A375 (cell line): ENCODE data around the gene ERBB3. TPM values are rescaled to one million over a fixed set of nuclear protein-coding genes. Genes with fewer than 3 reads are reported as not detected.

Experiments used
- total RNA-seq: library from RNA; depleted of rRNA; stranded (reverse); fragments of >200 nt; shearing (Covaris generic); gene quantifications from 2 replicates; pipeline ENCODE4 v1.2.3, GENCODE V29; 2014; rRNA removed

ERBB3 gene
- total RNA-seq = 156 and 173 TPM in 2 replicates

DNA sequence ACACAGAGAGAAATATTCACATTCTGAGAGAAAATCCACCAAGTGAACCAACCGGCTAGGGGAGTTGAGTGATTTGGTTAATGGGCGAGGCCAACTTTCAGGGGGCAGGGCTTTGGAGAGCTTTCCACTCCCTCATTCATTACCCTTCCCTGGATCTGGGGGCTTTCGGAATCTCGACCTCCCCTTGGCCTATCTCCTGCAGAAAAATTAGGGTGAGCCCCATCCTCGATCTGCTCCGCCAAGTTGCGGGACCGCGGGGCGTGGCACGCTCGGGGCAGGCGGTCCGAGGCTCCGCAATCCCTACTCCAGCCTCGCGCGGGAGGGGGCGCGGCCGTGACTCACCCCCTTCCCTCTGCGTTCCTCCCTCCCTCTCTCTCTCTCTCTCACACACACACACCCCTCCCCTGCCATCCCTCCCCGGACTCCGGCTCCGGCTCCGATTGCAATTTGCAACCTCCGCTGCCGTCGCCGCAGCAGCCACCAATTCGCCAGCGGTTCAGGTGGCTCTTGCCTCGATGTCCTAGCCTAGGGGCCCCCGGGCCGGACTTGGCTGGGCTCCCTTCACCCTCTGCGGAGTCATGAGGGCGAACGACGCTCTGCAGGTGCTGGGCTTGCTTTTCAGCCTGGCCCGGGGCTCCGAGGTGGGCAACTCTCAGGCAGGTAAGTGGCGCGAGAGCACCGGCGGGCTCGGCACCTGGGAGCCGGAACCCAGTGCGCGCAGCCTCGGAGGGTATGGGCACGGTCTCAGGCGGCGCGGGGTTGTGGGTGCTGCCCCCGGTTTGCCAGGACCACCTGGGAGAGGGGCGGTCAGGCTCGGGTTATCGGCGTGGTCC lies at the start of gene ERBB3:
Gene ERBB3, plus strand, starts transcription at position 443 of the 833 bp plus-strand sequence. Its CDS starts 136 bp downstream, at position 579.

DNA sequence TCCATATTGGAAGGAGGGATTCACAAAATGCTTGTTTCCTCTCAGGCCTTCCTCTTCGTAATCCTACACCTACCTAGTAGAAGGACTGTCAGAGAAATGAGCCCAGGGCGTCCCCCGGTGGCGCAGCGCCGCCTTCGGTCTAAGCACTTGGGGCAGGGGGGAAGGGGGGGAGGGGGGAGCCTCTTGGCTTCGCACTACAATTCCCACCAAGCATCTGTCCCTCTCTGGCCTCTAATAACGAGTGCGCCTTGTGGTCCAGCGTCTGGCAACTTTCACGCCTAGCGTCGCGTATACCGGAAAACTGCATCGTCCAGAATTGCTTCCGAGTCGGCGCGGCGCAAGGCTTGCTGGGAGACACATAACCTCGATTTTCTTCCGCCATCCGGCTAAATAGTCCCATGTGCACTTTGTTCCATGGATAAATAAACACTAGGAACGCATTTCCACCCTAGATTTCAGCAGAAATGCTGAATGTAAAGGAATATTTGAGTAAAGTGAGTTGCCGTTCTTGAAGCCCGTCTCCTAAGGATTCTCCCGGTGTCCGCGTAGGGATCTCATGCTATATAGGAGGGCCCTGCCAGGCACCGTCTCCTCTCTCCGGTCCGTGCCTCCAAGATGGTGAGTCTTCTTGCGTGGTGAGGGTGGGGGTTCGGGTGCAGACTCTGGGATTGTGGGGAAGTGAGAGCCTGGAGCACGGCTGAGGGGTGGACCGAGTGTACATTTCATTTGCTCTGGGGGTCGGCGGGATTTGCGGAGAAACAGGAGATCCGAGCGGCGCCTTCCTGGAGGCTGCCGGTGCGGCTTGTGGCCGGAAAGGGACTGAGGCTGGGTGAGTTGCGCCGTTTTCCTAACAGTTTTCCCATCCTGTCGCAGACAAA lies 38.2 kb upstream of the ERBB3 start, which contains the start of gene RPS26:
Gene RPS26, plus strand, starts transcription at position 367 of the 878 bp plus-strand sequence. Its CDS starts 249 bp downstream, at position 616.

DNA sequence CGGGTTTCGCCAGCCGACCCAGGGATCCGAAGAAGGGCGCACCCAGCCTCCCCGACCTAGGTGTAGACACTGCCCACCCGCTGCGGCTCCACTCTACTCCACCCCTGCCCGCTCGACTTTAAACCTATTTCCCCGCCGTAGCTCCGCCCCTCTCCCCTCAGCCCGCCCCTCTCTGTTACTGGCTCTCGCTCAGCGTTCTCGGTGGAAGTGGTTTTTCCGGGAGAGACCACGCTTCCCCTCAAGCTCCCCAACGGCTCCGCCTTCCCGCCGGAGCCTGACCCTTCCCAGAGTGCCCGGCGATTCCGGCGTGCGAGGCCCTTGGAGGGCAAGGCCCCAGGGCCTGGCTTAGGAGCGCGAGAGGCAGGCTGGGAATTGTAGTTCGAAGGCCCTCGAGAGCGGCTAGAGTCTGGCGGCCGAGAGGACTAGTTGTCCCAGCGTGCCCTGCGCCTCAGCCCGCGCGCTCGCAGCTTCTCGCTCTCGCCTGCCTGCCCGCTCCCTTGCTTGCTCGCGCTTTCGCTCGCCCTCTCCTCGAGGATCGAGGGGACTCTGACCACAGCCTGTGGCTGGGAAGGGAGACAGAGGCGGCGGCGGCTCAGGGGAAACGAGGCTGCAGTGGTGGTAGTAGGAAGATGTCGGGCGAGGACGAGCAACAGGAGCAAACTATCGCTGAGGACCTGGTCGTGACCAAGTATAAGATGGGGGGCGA lies 24.3 kb downstream of the ERBB3 start, which contains the start of gene PA2G4:
Gene PA2G4, plus strand, starts transcription at position 451 of the 706 bp plus-strand sequence. Its CDS starts 179 bp downstream, at position 630.

DNA sequence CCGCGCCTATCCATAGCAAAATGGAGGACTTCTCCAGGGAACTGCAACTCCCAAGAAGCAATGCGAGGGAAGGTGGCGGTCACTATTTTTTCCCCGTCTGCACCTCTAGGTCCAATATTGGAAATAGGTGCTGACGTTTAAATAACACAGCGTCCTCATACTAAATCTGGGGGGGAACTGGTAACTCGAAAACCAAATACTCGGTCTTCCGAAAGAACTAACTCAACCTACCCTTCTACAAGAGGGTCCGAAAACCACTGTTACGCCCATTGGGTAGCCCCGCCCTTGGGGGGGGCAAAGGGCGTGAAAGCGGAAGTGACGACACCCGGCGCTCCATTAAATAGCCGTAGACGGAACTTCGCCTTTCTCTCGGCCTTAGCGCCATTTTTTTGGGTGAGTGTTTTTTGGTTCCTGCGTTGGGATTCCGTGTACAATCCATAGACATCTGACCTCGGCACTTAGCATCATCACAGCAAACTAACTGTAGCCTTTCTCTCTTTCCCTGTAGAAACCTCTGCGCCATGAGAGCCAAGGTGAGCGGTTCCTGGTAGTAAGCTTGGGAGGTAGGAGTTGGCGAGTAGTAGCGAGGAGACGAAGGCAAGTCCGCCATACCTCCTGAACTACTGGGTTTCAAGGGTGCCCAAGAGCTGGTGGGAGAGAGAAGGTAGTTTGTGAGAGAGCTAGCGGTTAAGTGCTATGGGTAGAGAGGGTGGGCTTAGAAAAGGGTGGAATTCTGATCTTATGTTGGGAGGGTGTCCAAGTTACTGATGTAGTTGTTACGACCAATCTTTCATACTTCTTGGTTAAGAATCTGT lies 36.5 kb downstream of the ERBB3 start, which contains the start of gene RPL41:
Gene RPL41, plus strand, starts transcription at position 367 of the 815 bp plus-strand sequence.

DNA sequence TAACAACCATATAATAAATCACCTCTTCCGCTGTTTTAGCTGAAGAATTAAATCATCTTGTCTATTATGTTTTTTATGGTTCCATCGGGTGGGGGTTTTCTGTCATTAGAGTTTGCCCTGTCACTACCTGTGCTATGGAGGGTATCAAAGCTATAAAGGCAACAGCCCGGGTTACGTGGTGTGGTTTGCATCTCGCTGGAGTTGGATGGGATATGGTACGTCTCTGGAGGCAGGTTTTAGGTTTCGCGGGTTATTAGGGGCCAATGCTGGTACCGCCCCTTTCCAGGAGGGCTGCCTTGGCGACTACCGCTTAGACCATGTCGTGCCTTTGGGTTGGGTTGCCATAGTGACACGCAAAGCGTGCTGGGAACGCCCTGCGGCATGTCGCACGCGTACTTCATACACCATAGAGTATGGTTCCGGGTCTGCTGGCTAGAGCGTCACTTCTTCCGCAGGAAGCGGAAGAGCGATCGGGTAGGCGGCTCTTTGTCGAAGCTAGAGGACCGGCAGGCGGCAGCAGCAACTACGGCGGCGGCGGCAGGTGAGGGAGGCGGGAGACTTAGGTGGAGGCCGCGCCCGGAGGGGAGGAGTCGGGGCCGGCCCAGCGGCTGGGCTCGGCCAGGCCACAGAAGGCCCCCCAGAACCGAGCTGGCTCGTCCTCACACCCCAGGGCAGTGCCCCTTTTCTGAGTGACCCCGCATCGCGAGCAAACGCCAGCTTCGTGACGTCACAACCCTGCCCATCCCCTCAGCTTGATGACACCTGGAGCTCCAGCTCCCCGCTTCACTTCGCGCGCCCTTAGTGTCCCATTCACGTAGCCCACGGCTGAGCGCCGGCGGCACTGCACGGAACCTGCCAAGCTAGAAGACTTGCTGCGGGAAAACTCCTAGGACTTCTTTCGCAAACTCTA lies 38.1 kb downstream of the ERBB3 start, which contains the start of gene ZC3H10:
Gene ZC3H10, plus strand, starts transcription at position 489 of the 910 bp plus-strand sequence. CDS start 2,297 bp downstream, outside the sequence.

DNA sequence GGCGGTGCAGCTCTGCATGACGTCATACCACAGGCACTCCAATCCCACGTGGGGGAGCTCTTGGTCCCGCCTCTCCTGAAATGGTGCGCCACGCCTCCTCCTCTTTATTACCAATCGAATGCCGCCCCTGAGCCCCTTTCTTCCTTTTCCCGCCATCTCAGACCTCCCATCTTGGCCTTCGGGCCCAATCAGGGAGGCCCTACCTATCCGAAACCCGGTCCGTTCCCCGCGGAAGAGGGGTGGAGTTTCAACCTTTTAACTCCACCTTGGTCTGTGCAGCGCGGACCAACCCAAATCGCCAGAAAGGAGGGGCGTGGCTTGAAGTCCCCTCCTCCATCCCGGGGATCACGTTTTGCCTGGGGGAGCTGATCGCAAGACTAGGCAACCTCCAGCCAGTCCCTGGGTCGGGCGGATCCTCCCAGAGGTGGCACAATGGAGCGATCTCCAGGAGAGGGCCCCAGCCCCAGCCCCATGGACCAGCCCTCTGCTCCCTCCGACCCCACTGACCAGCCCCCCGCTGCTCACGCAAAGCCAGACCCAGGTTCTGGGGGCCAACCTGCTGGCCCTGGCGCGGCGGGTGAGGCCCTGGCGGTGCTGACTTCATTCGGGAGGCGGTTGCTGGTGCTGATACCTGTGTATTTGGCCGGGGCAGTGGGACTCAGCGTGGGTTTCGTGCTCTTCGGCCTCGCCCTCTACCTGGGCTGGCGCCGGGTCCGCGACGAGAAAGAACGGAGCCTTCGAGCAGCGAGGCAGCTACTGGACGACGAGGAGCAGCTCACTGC lies 48.1 kb downstream of the ERBB3 start, which contains the start of gene ESYT1:
Gene ESYT1, plus strand, starts transcription at position 380 of the 782 bp plus-strand sequence. Its CDS starts 53 bp downstream, at position 433.

DNA sequence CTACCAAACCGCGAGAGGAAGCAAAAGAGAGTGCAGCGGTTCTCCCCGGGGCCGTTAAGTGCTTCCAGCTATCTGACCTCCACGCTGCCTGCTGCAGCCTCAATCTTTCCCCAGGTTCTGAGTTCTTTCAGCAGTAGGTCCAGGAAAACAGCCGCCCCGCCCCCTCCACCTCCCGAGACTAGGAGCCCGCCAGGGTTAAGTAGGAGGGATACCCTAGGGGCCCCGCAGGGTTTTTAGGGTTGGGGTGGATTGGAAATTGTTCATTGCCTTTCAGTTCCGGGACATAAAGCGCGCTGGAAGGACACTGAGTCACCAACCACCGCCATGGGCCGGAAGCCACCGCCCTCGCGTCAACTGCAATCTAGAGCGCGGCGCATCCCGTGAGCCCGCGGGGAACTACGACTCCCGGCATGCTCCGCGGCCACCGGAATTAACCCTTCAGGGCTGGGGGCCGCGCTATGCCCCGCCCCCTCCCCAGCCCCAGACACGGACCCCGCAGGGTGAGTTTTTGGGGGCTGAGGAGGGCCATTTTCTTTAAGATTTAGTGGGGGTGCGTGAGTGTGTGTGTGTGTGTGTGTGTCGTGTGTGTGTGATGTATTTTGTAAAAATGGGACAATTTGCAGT lies 72.3 kb downstream of the ERBB3 start, which contains the start of gene MYL6B:
Gene MYL6B, plus strand, starts transcription at position 456 of the 624 bp plus-strand sequence. CDS start 1,332 bp downstream, outside the sequence.

Other genes with a start within 250 kb of the ERBB3 start
- 2.0 and 3.9 TPM in 2 replicates for gene MMP19, start 237.2 kb upstream of the ERBB3 start, total RNA-seq
- gene PYM1, start 152.3 kb upstream of the ERBB3 start, total RNA-seq = 42.0 and 55.8 TPM in 2 replicates
- 29.5 and 33.4 TPM in 2 replicates for gene DGKA, start 149.0 kb upstream of the ERBB3 start, total RNA-seq
- gene PMEL, start 114.1 kb upstream of the ERBB3 start, total RNA-seq = 1.0 and 1.5 TPM in 2 replicates
- 98.9 and 102 TPM in 2 replicates for gene CDK2, start 113.3 kb upstream of the ERBB3 start, total RNA-seq
- 27.6 and 29.7 TPM in 2 replicates for gene RAB5B, start 106.1 kb upstream of the ERBB3 start, total RNA-seq
- 12.9 and 14.9 TPM in 2 replicates for gene SUOX, start 82.9 kb upstream of the ERBB3 start, total RNA-seq
- gene IKZF4, start 59.1 kb upstream of the ERBB3 start, total RNA-seq = 1.7 and 1.8 TPM in 2 replicates
- gene RPS26, start 38.2 kb upstream of the ERBB3 start, total RNA-seq = 184 and 199 TPM in 2 replicates
- gene PA2G4, start 24.4 kb downstream of the ERBB3 start, total RNA-seq = 478 and 571 TPM in 2 replicates
- gene RPL41, start 36.5 kb downstream of the ERBB3 start, total RNA-seq = 7,110 and 8,345 TPM in 2 replicates
- gene ZC3H10, start 38.1 kb downstream of the ERBB3 start, total RNA-seq = 6.1 and 7.4 TPM in 2 replicates
- 122 and 134 TPM in 2 replicates for gene ESYT1, start 48.1 kb downstream of the ERBB3 start, total RNA-seq
- gene MYL6B, start 72.4 kb downstream of the ERBB3 start, total RNA-seq = 192 and 196 TPM in 2 replicates
- 1,070 and 1,254 TPM in 2 replicates for gene MYL6, start 78.2 kb downstream of the ERBB3 start, total RNA-seq
- gene SMARCC2, start 109.3 kb downstream of the ERBB3 start, total RNA-seq = 44.2 and 50.5 TPM in 2 replicates
- gene RNF41, start 141.8 kb downstream of the ERBB3 start, total RNA-seq = 115 and 119 TPM in 2 replicates
- 58.5 and 66.1 TPM in 2 replicates for gene NABP2, start 144.2 kb downstream of the ERBB3 start, total RNA-seq
- not detected in 2 replicates for gene SLC39A5, start 149.9 kb downstream of the ERBB3 start, total RNA-seq
- 15.9 and 16.3 TPM in 2 replicates for gene ANKRD52, start 178.2 kb downstream of the ERBB3 start, total RNA-seq
- 21.2 and 23.2 TPM in 2 replicates for gene COQ10A, start 186.8 kb downstream of the ERBB3 start, total RNA-seq
- 115 and 119 TPM in 2 replicates for gene CS, start 220.2 kb downstream of the ERBB3 start, total RNA-seq
- gene CNPY2, start 235.8 kb downstream of the ERBB3 start, total RNA-seq = 154 and 163 TPM in 2 replicates